Spleen (tissue), 11 donors: Measurements from ENCODE around the gene PNPLA6. TPM values are rescaled to one million over a fixed set of nuclear protein-coding genes. Genes with fewer than 3 reads are reported as not detected.
"Not testable (repeated sequence)": the region's sequence is repeated elsewhere in the genome, so short reads cannot be mapped to it uniquely, and the experiment has no call there.

ENCODE experiments used
- DNase-seq: peaks from one replicate; pipeline ENCODE4 v3.0.0-alpha.2; 2020
- H3K27ac ChIP-seq, 8 donors: fragments of 200-600 bp; sonication (generic) in 7 of 8; 1 replicate in 4 of 8; 2 replicates in 4 of 8; pipeline versions ENCODE4 v1.5.0 to v1.8.0; 2016 to 2021; ENCODE audit warnings: inconsistent platforms in 4 of 8, mild to moderate bottlenecking in 4 of 8, moderate library complexity in 1 of 8
- H3K27me3 ChIP-seq, 7 donors: fragments of 200-600 bp; sonication (generic) in 6 of 7; replicated peaks in 1 of 7; 1 replicate in 4 of 7; 2 replicates in 3 of 7; pipeline versions ENCODE4 v1.5.0 to v1.8.0; 2016 to 2021; ENCODE audit warnings: inconsistent platforms in 3 of 7, mild to moderate bottlenecking in 1 of 7
- H3K36me3 ChIP-seq, 6 donors: fragments of 200-600 bp; sonication (generic) in 5 of 6; 1 replicate in 4 of 6; 2 replicates in 2 of 6; pipeline versions ENCODE4 v1.5.0 to v1.8.0; 2016 to 2021; ENCODE audit warnings: inconsistent platforms in 2 of 6
- H3K4me1 ChIP-seq, 6 donors: fragments of 200-600 bp; sonication (generic) in 5 of 6; 1 replicate in 3 of 6; 2 replicates in 3 of 6; pipeline versions ENCODE4 v1.5.0 to v1.8.0; 2016 to 2021; ENCODE audit warnings: inconsistent platforms in 3 of 6
- H3K4me3 ChIP-seq, 8 donors: fragments of 200-600 bp; sonication (generic) in 7 of 8; 1 replicate in 4 of 8; 2 replicates in 4 of 8; pipeline versions ENCODE4 v1.5.0 to v1.8.0; 2016 to 2021; ENCODE audit warnings: inconsistent platforms in 4 of 8, mild to moderate bottlenecking in 4 of 8, moderate library complexity in 2 of 8
- H3K9me3 ChIP-seq, 8 donors: fragments of 200-600 bp; sonication (generic) in 7 of 8; 1 replicate in 4 of 8; 2 replicates in 4 of 8; pipeline versions ENCODE4 v1.5.0 to v1.8.0; 2016 to 2021; ENCODE audit warnings: inconsistent platforms in 4 of 8
- CTCF ChIP-seq, 11 experiments: fragments of 200-600 bp in 7 of 11; fragments of 450-650 bp in 4 of 11; sonication (generic) in 4 of 11; IDR thresholded peaks in 8 of 11; conservative IDR thresholded peaks in 3 of 11; 1 replicate in 7 of 11; 2 replicates in 4 of 11; pipeline versions ENCODE4 v1.4.0 to v1.8.0; 2016 to 2021; ENCODE audit warnings: antibody characterized with exemption in 11 of 11, inconsistent platforms in 4 of 11, mild to moderate bottlenecking in 1 of 11
- POLR2A ChIP-seq, 3 donors: fragments of 450-650 bp; IDR thresholded peaks; one replicate each; pipeline ENCODE4 v1.5.1; 2017; ENCODE audit warnings: antibody characterized with exemption in 3 of 3, mild to moderate bottlenecking in 1 of 3
- POLR2AphosphoS5 ChIP-seq, 3 donors: sonication (generic); formaldehyde crosslinking; IDR thresholded peaks; one replicate each; pipeline ENCODE4 v1.5.1; 2017; ENCODE audit warnings: antibody characterized with exemption in 3 of 3
- WGBS, 5 donors: extraction: QIAGEN DNeasy Blood & Tissue Kit in 3 of 5; methylation state at CpG; one replicate each; pipeline versions ENCODE4 v1.1.5 to v1.1.7; 2013 to 2018; 5-methylcytosine and 5-hydroxymethylcytosine counted together
- intact Hi-C: fragments of 100-400 bp; cut with DNase I; formaldehyde crosslinking; loops from one replicate; pipeline ENCODE4 v1.15.0; 2023; ENCODE audit warnings: low total_unique reads
- polyA plus RNA-seq, 3 donors: library from polyadenylated mRNA; stranded (reverse); fragments of 200-250 nt; gene quantifications; one replicate each; pipeline ENCODE4 v1.2.1, GENCODE V29; 2013
- total RNA-seq, 7 donors: library from RNA; depleted of rRNA in 3 of 7; stranded (reverse); fragments of >200 nt in 3 of 7; fragmentation: NEBNext Ultra II Directional in 4 of 7; extraction: Animal tissue kit (Norgen Biotek cat#: 25700) in 4 of 7; gene quantifications; one replicate each; pipeline versions ENCODE4 v1.1.0 to v1.2.1, GENCODE V29; 2016 to 2021
- donor health status: healthy with polysubstance abuse.
- donor health status: DM: no; HTN: no; CAD: no; lungs with moderate emphysema.
- donor health status: DM: no; HTN: no; CAD: no.
- donor health status: Bipolar disorder and iron deficiency.
- donor health status: healthy.
- donor health status: DM: no; HTN: no; CAD: no.
- donor health status: DM: yes; HTN: yes; CAD: no.

The PNPLA6 gene
- total and polyA plus RNA-seq, 10 donors, result 51.0 to 225 (median 146) TPM

- intact Hi-C loops, result no loop called here
- Histone ChIP-seq H3K4me3 (no peak overlapping the region), H3K36me3 (no peaks in the 10 kb centered on the region), H3K27ac (no peak overlapping the region), H3K9me3 (no peaks in the 10 kb centered on the region), H3K4me1 (no peaks in the 10 kb centered on the region), H3K27me3 (peaks cover 0 to 6% (median 0%) of the 10 kb centered on the region in 7 donors)
- no peak for DNase-seq
- TF ChIP-seq POLR2AphosphoS5 (IDR thresholded peaks at IDR 0.05) (no peak), POLR2A (IDR thresholded peaks at IDR 0.05) (no peak), CTCF (IDR thresholded peaks at IDR 0.05 in 8 of 11, conservative IDR thresholded peaks at IDR 0.05 in 3 of 11) (no peak)
- 61 to 78% (median 68%) methylated on average over 9 of the region's 9 CpGs for WGBS, 5 donors
These were observed 40.0 kb downstream of the PNPLA6 start for GRCh38 chr19:7575434-7576040.

DNA sequence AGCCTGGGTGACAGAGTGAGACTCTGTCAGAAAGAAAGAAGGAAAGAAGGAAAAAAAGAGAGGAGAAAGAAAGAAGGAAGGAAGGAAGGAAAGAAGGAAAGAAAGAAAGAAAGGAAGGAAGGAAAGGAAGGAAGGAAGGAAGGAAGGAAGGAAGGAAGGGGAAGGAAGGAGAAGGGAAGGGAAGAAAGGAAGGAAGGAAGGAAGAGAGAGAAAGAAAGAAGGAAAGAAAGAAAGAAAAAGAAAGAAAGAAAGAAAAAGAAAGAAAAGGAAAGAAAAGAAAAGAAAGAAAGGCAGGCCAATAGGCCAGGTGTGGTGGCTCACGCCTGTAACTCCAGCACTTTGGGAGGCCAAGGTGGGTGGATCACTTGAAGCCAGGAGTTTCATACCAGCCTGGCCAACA is 41.9 kb downstream of the PNPLA6 start:
- DNase-seq, H3K4me1 ChIP-seq, H3K9me3 ChIP-seq, intact Hi-C loops, H3K4me3 ChIP-seq, H3K27ac ChIP-seq, H3K36me3 ChIP-seq, H3K27me3 ChIP-seq: not testable (repeated sequence)
- WGBS, 5 donors, result 88 to 100% (median 95%) methylated on average over 1 of the region's 1 CpG

DNA sequence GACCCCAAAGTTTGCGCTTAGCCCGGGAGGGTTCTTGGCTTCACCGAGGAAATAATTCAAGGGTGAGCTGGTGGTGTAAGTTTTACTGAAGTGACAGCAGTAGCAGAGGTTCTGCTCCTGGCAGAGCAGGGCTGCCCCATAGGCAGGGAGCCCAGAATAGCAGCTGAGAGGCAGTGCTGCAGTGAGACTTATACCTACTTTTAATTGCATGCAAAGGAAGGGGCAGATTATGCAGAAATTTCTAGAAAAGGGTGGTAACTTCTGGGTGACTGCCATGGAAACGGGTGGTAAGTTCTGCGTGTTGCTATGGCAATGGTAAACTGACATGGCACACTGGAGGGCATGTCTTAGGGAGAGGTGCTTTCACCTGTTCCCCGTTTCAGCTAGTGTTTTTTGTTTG is 42.6 kb downstream of the PNPLA6 start:
- no peak overlapping the region for H3K4me3 ChIP-seq
- H3K4me1 ChIP-seq, result no peaks in the 10 kb centered on the region
- H3K36me3 ChIP-seq, result no peaks in the 10 kb centered on the region
- H3K27ac ChIP-seq, result no peak overlapping the region
- peaks cover 0 to 6% (median 0%) of the 10 kb centered on the region in 7 donors for H3K27me3 ChIP-seq
- TF ChIP-seq POLR2A (IDR thresholded peaks at IDR 0.05) (no peak), POLR2AphosphoS5 (IDR thresholded peaks at IDR 0.05) (no peak), CTCF (IDR thresholded peaks at IDR 0.05 in 8 of 11, conservative IDR thresholded peaks at IDR 0.05 in 3 of 11) (no peak)
- intact Hi-C loops, result no loop called here
- WGBS, 5 donors, result 65 to 77% (median 68%) methylated on average over 6 of the region's 6 CpGs
- H3K9me3 ChIP-seq, result no peaks in the 10 kb centered on the region
- DNase-seq, result no peak

- Histone ChIP-seq H3K4me1 (no peaks in the 10 kb centered on the region), H3K4me3 (no peak overlapping the region), H3K36me3 (no peaks in the 10 kb centered on the region), H3K9me3 (no peaks in the 10 kb centered on the region), H3K27me3 (peaks cover 0 to 6% (median 0%) of the 10 kb centered on the region in 7 donors), H3K27ac (no peak overlapping the region)
- TF ChIP-seq CTCF (IDR thresholded peaks at IDR 0.05 in 8 of 11, conservative IDR thresholded peaks at IDR 0.05 in 3 of 11) (no peak), POLR2A (IDR thresholded peaks at IDR 0.05) (no peak), POLR2AphosphoS5 (IDR thresholded peaks at IDR 0.05) (no peak)
- 69 to 79% (median 75%) methylated on average over 6 of the region's 6 CpGs for WGBS, 5 donors
- DNase-seq, result no peak
- intact Hi-C loops, result no loop called here
These were observed 43.7 kb downstream of the PNPLA6 start for GRCh38 chr19:7579182-7579581.

DNA sequence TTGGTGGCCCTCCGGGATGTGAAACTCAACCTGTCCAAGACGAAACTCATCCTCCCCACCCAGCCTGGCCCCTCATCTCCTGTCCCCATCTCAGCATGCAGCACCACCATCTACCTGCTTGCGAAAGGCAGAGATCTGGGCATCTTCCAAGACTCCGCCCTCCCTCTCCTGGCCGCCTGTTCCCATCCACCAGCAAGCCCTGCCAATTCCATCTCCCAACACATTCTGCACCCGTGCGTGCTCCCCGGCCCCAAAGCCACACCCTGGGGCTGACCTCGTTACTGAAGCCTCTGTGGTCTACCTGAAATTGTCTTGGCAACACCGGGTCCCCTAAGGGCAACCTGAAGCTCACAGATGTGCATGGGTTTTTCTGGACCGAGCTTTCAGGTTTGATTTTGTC is 46.9 kb downstream of the PNPLA6 start:
- H3K27me3 ChIP-seq, result peaks cover 0 to 6% (median 0%) of the 10 kb centered on the region in 7 donors
- intact Hi-C loops, result no loop called here
- no peak for DNase-seq
- no peak overlapping the region for H3K27ac ChIP-seq
- H3K9me3 ChIP-seq, result no peaks in the 10 kb centered on the region
- H3K4me3 ChIP-seq, result no peak overlapping the region
- no peaks in the 10 kb centered on the region for H3K36me3 ChIP-seq
- 61 to 76% (median 70%) methylated on average over 11 of the region's 11 CpGs for WGBS, 5 donors
- H3K4me1 ChIP-seq, result no peaks in the 10 kb centered on the region
- TF ChIP-seq CTCF (IDR thresholded peaks at IDR 0.05 in 8 of 11, conservative IDR thresholded peaks at IDR 0.05 in 3 of 11), result no peak
- TF ChIP-seq POLR2A (IDR thresholded peaks at IDR 0.05), result no peak
- TF ChIP-seq POLR2AphosphoS5 (IDR thresholded peaks at IDR 0.05), result no peak
